SK-N-SH (cell line): ENCODE data around the gene SLC6A17. TPM values are rescaled to one million over a fixed set of nuclear protein-coding genes. Genes with fewer than 3 reads are reported as not detected.

Experiments used
- CTCF ChIA-PET: fragments of 300-600, 350-600 bp; formaldehyde crosslinking; extraction: SDS; loops from one replicate; lab custom pipeline; 2021; lab: Yijun Ruan, JAX
- POLR2A ChIA-PET: fragments of 350-600 bp; sonication (Branson Sonifier 250); formaldehyde crosslinking; extraction: SDS; loops from one replicate; lab custom pipeline; 2020; ENCODE audit warnings: antibody characterized with exemption, inconsistent platforms; lab: Yijun Ruan, JAX
- DNase-seq: peaks from one replicate; pipeline ENCODE4 v3.0.0; 2012
- H2AFZ ChIP-seq: fragments of 200-600 bp; sonication (generic); 2 replicates; pipeline ENCODE4 v1.8.1; 2016; ENCODE audit warnings: antibody characterized with exemption, mild to moderate bottlenecking, low read depth
- H3F3A ChIP-seq: fragments of 200-600 bp; sonication (generic); replicated peaks from 2 replicates; pipeline ENCODE3; 2016; ENCODE audit warnings: antibody characterized with exemption, mild to moderate bottlenecking; ENCODE audit not compliant: insufficient read depth
- H3K27ac ChIP-seq, 2 experiments: fragments of 200-500 bp in 1 of 2; fragments of 200-600 bp in 1 of 2; sonication (Bioruptor generic) in 1 of 2; sonication (generic), shearing (Covaris generic) in 1 of 2; 2 replicates each; pipeline versions ENCODE4 v1.5.1 to v1.6.1; 2014 to 2016; ENCODE audit warnings: low read depth in 2 of 2, inconsistent platforms in 1 of 2, low read length in 1 of 2, mild to moderate bottlenecking in 1 of 2, mixed read lengths in 1 of 2
- H3K27me3 ChIP-seq: fragments of 200-600 bp; sonication (generic), shearing (Covaris generic); 2 replicates; pipeline ENCODE4 v1.6.1; 2016; ENCODE audit warnings: mixed run types; ENCODE audit not compliant: insufficient read depth
- H3K36me3 ChIP-seq, 2 experiments: fragments of 200-500 bp in 1 of 2; fragments of 200-600 bp in 1 of 2; sonication (Bioruptor generic) in 1 of 2; sonication (generic) in 1 of 2; replicated peaks in 1 of 2; 2 replicates each; pipeline versions ENCODE3 to v1.5.1; 2014 to 2016; ENCODE audit warnings: low read length in 1 of 2, mild to moderate bottlenecking in 1 of 2; ENCODE audit not compliant: insufficient read depth in 2 of 2, control insufficient read depth in 1 of 2
- H3K4me1 ChIP-seq, 2 experiments: fragments of 200-500 bp in 1 of 2; fragments of 200-600 bp in 1 of 2; sonication (Bioruptor generic) in 1 of 2; sonication (generic), shearing (Covaris generic) in 1 of 2; 2 replicates each; pipeline versions ENCODE4 v1.5.1 to v1.6.1; 2014 to 2016; ENCODE audit warnings: low read depth in 1 of 2, low read length in 1 of 2, mixed run types in 1 of 2; ENCODE audit not compliant: insufficient read depth in 2 of 2, control insufficient read depth in 1 of 2
- H3K4me2 ChIP-seq: fragments of 200-600 bp; sonication (generic), shearing (Covaris generic); 2 replicates; pipeline ENCODE4 v1.6.1; 2017; ENCODE audit warnings: mixed run types
- H3K4me3 ChIP-seq, 2 experiments: fragments of 200-500 bp in 1 of 2; fragments of 200-600 bp in 1 of 2; sonication (Bioruptor generic) in 1 of 2; sonication (generic), shearing (Covaris generic) in 1 of 2; 2 replicates each; pipeline versions ENCODE4 v1.5.1 to v1.8.1; 2014 to 2016; ENCODE audit warnings: low read depth in 2 of 2, inconsistent platforms in 1 of 2, low read length in 1 of 2, mild to moderate bottlenecking in 1 of 2, mixed read lengths in 1 of 2, moderate library complexity in 1 of 2
- H3K79me2 ChIP-seq: fragments of 200-600 bp; sonication (generic); 2 replicates; pipeline ENCODE4 v1.8.1; 2017; ENCODE audit warnings: mild to moderate bottlenecking; ENCODE audit not compliant: insufficient read depth
- H3K9ac ChIP-seq: fragments of 200-600 bp; sonication (generic); 2 replicates; pipeline ENCODE4 v1.6.1; 2017; ENCODE audit warnings: mixed run types
- H3K9me2 ChIP-seq: fragments of 200-600 bp; sonication (generic); 2 replicates; pipeline ENCODE4 v1.6.1; 2017; ENCODE audit warnings: mixed run types
- H3K9me3 ChIP-seq: fragments of 200-600 bp; sonication (generic); 2 replicates; pipeline ENCODE4 v1.6.1; 2017; ENCODE audit warnings: mixed run types, mild to moderate bottlenecking, moderate library complexity
- H4K20me1 ChIP-seq: fragments of 200-600 bp; sonication (generic); 2 replicates; pipeline ENCODE4 v1.6.1; 2017; ENCODE audit warnings: mild to moderate bottlenecking, mixed run types; ENCODE audit not compliant: insufficient read depth
- CHD2 ChIP-seq: fragments of 150-350 bp; IDR thresholded peaks from 2 replicates; pipeline ENCODE4 v1.6.1; 2018; ENCODE audit warnings: low read length; ENCODE audit not compliant: partially characterized antibody
- ELF1 ChIP-seq: IDR thresholded peaks from 2 replicates; pipeline ENCODE4 v1.4.0; 2012
- EZH2phosphoT487 ChIP-seq: fragments of 200-600 bp; sonication (generic); IDR thresholded peaks from 2 replicates; pipeline ENCODE4 v1.6.1; 2017; ENCODE audit warnings: low read depth, mixed run types, mild to moderate bottlenecking, antibody characterized with exemption, moderate library complexity, borderline replicate concordance
- FOXJ3 ChIP-seq: sonication (generic); formaldehyde crosslinking; IDR thresholded peaks from 2 replicates; pipeline ENCODE4 v1.5.1; 2020; ENCODE audit warnings: mild to moderate bottlenecking, missing genetic modification reagents
- FOXM1 ChIP-seq: IDR thresholded peaks from 2 replicates; pipeline ENCODE4 v1.4.0; 2012; ENCODE audit warnings: low read depth, mild to moderate bottlenecking
- GABPA ChIP-seq: IDR thresholded peaks from 2 replicates; pipeline ENCODE4 v1.4.0; 2012; ENCODE audit warnings: low read depth, mild to moderate bottlenecking
- GATA2 ChIP-seq: sonication (generic); formaldehyde crosslinking; IDR thresholded peaks from 2 replicates; pipeline ENCODE4 v1.5.0; 2020; ENCODE audit warnings: mild to moderate bottlenecking, missing genetic modification reagents
- MXI1 ChIP-seq: IDR thresholded peaks from 2 replicates; pipeline ENCODE4 v1.6.1; 2012; ENCODE audit warnings: mild to moderate bottlenecking, low read depth, low read length, improper control_type of control experiment
- NFIC ChIP-seq: IDR thresholded peaks from 2 replicates; pipeline ENCODE4 v1.4.0; 2012; ENCODE audit warnings: borderline replicate concordance
- NRF1 ChIP-seq: IDR thresholded peaks from 2 replicates; pipeline ENCODE4 v1.6.1; 2012; ENCODE audit warnings: low read depth, mild to moderate bottlenecking, low read length
- POLR2AphosphoS5 ChIP-seq: IDR thresholded peaks from 2 replicates; pipeline ENCODE4 v1.6.1; 2012; ENCODE audit warnings: low read depth, low read length
- RCOR1 ChIP-seq: fragments of 150-350 bp; IDR thresholded peaks from 2 replicates; pipeline ENCODE4 v1.6.1; 2017; ENCODE audit warnings: antibody characterized with exemption, low read length
- RFX5 ChIP-seq: IDR thresholded peaks from 2 replicates; pipeline ENCODE4 v1.6.1; 2012; ENCODE audit warnings: mild to moderate bottlenecking, improper control_type of control experiment, low read length
- RXRA ChIP-seq: IDR thresholded peaks from 2 replicates; pipeline ENCODE4 v1.4.0; 2012; ENCODE audit warnings: low read depth, mild to moderate bottlenecking, borderline replicate concordance
- SIN3A ChIP-seq: IDR thresholded peaks from 2 replicates; pipeline ENCODE4 v1.6.1; 2012; ENCODE audit warnings: low read depth, mild to moderate bottlenecking, low read length, moderate library complexity, borderline replicate concordance
- SMC3 ChIP-seq: IDR thresholded peaks from 2 replicates; pipeline ENCODE4 v1.6.1; 2012; ENCODE audit warnings: low read depth, low read length, improper control_type of control experiment
- TCF12 ChIP-seq: IDR thresholded peaks from 2 replicates; pipeline ENCODE4 v1.4.0; 2012
- TEAD4 ChIP-seq: IDR thresholded peaks from 2 replicates; pipeline ENCODE4 v1.4.0; 2012; ENCODE audit warnings: mild to moderate bottlenecking, borderline replicate concordance; ENCODE audit not compliant: insufficient read depth
- WGBS: methylation state at CpG from one replicate; pipeline ENCODE4 v1.1.6; 2017; ENCODE audit warnings: low lambda C conversion rate; 5-methylcytosine and 5-hydroxymethylcytosine counted together
- polyA plus RNA-seq, 3 experiments: library from polyadenylated mRNA; depleted of rRNA; stranded (reverse); fragments of >200 nt; gene quantifications; 2 replicates each; pipeline ENCODE4 v1.2.3, GENCODE V29; 2012
- TF ChIP-seq, protein P1 (sequence below): fragments of 150-350 bp; IDR thresholded peaks from 2 replicates; pipeline ENCODE4 v1.6.1; 2017; ENCODE audit warnings: antibody characterized with exemption, low read length, low read depth, borderline replicate concordance
- TF ChIP-seq, protein P2 (sequence below): fragments of 150-350 bp; IDR thresholded peaks from 2 replicates; pipeline ENCODE4 v1.6.1; 2016; ENCODE audit warnings: mild to moderate bottlenecking, low read depth, low read length

Gene SLC6A17
- polyA plus RNA-seq, 1 of the 3 experiments (the other 2 are of a cell fraction): 0.67 TPM

DNA sequence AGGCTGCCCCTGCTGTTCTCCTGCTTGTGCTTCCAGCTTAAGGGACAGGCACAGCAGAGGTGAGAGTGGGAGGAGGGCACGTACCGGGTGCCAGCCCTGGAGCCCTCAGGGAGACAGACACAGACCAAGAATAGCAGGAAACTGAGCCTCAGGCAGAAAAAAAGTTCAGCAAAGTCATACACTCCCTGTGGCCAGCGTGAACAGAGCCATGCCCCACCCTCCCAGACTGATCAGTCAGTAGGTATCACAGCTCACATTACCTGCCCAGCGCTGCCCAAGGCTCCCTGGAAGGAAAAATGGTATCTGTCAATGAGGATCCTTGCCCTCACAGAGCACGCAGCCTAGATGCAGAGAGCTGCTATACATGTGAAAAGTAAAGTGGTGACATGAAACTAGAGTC, 36.7 kb upstream of the SLC6A17 start:
- TF ChIP-seq FOXM1: no peak
- no peak for TF ChIP-seq GABPA
- TF ChIP-seq NRF1: no peak
- TF ChIP-seq SIN3A: no peak
- TF ChIP-seq RFX5: no peak
- no peak for TF ChIP-seq RCOR1
- TF ChIP-seq FOXJ3 (CRISPR knock-in tag): no peak
- no peak for TF ChIP-seq MXI1
- ChIA-PET CTCF (interaction anchor here (0.8 to 51.7 kb wide), 7 partner anchors 8 to 89 kb away, joined by 3 to 1768 read pairs (median 3); partner anchors contain the start of gene STRIP1), POLR2A (interaction anchor here (1.1 to 1.2 kb wide), 2 partner anchors 26 to 56 kb away, joined by 3 read pairs; no protein-coding TSS in a partner anchor)

GRCh38 chr1:110114173-110114572, 36.1 kb upstream of the SLC6A17 start:
- Histone ChIP-seq H3K27me3 (peaks cover 8% of the 10 kb centered on the region; the same call in 1 of the 2 replicates), H3K27ac (no peak overlapping the region), H2AFZ (no peak overlapping the region), H3K36me3 (no peaks in the 10 kb centered on the region), H3K79me2 (no peaks in the 10 kb centered on the region), H3K4me3 (no peak overlapping the region), H3K9me3 (no peaks in the 10 kb centered on the region), H4K20me1 (no peaks in the 10 kb centered on the region), H3K4me1 (peaks cover 0 to 32% of the 10 kb centered on the region in 2 experiments; a peak in 1 of 4 replicates), H3K9ac (no peak overlapping the region), H3K4me2 (no peak overlapping the region), H3F3A (no peaks in the 10 kb centered on the region), H3K9me2 (no peaks in the 10 kb centered on the region)
- TF ChIP-seq MXI1 (no peak), NFIC (no peak), GATA2 (no peak), SMC3 (no peak), NRF1 (no peak), ELF1 (no peak), POLR2AphosphoS5 (no peak), CHD2 (no peak), EZH2phosphoT487 (no peak), RCOR1 (no peak), TCF12 (no peak), RXRA (no peak), TEAD4 (no peak), FOXJ3 (CRISPR knock-in tag) (no peak), RFX5 (no peak)
- TF ChIP-seq, protein P1, sequence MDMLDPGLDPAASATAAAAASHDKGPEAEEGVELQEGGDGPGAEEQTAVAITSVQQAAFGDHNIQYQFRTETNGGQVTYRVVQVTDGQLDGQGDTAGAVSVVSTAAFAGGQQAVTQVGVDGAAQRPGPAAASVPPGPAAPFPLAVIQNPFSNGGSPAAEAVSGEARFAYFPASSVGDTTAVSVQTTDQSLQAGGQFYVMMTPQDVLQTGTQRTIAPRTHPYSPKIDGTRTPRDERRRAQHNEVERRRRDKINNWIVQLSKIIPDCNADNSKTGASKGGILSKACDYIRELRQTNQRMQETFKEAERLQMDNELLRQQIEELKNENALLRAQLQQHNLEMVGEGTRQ: no peak
- TF ChIP-seq, protein P2, sequence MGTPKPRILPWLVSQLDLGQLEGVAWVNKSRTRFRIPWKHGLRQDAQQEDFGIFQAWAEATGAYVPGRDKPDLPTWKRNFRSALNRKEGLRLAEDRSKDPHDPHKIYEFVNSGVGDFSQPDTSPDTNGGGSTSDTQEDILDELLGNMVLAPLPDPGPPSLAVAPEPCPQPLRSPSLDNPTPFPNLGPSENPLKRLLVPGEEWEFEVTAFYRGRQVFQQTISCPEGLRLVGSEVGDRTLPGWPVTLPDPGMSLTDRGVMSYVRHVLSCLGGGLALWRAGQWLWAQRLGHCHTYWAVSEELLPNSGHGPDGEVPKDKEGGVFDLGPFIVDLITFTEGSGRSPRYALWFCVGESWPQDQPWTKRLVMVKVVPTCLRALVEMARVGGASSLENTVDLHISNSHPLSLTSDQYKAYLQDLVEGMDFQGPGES: no peak
- no peak for DNase-seq
- WGBS: 73% methylated on average over 4 of the region's 5 CpGs
- POLR2A ChIA-PET: interaction anchor here (1.1 to 1.2 kb wide), 2 partner anchors 27 to 56 kb away, joined by 3 read pairs; no protein-coding TSS in a partner anchor
- CTCF ChIA-PET: interaction anchor here (0.6 to 51.7 kb wide), 7 partner anchors 8 to 207 kb away, joined by 3 to 1768 read pairs (median 3); partner anchors contain the start of gene STRIP1

More for the DNA sequence above, 36.7 kb upstream of the SLC6A17 start:
- Histone ChIP-seq H2AFZ (no peak overlapping the region), H3K9me2 (no peaks in the 10 kb centered on the region), H3K27ac (no peak overlapping the region), H3K4me2 (no peak overlapping the region), H3K9me3 (no peaks in the 10 kb centered on the region), H3K9ac (no peak overlapping the region), H3K36me3 (no peaks in the 10 kb centered on the region), H3K4me1 (peaks cover 0 to 38% of the 10 kb centered on the region in 2 experiments; a peak in 1 of 4 replicates), H3F3A (no peaks in the 10 kb centered on the region), H3K79me2 (no peaks in the 10 kb centered on the region), H4K20me1 (no peaks in the 10 kb centered on the region), H3K27me3 (peaks cover 8% of the 10 kb centered on the region; the same call in 1 of the 2 replicates), H3K4me3 (no peak overlapping the region)
- DNase-seq: no peak
- 67% methylated on average over 5 of the region's 5 CpGs for WGBS
